NB4 (cell line): ENCODE data around the gene KLHL3.

Experiments
- DNase-seq: peaks from one replicate; pipeline ENCODE4 v3.0.0; 2010; ENCODE audit warnings: low read depth
- H3K4me3 ChIP-seq: one replicate; pipeline ENCODE4 v1.5.1; 2011; ENCODE audit warnings: mild to moderate bottlenecking, low read depth, low read length, moderate library complexity
- CTCF ChIP-seq: IDR thresholded peaks from one replicate; pipeline ENCODE4 v1.5.1; 2012; ENCODE audit warnings: low read depth, low read length
- MYC ChIP-seq: IDR thresholded peaks from 2 replicates; pipeline ENCODE4 v1.6.1; 2011; ENCODE audit warnings: low read depth, low read length
- POLR2A ChIP-seq: IDR thresholded peaks from 2 replicates; pipeline ENCODE4 v1.6.1; 2011; ENCODE audit warnings: mild to moderate bottlenecking; ENCODE audit not compliant: insufficient read length; ENCODE audit errors: extremely low read depth
- TF ChIP-seq, protein P1 (sequence below): IDR thresholded peaks from 2 replicates; pipeline ENCODE4 v1.6.1; 2011; ENCODE audit warnings: low read depth, low read length

Gene KLHL3

DNA sequence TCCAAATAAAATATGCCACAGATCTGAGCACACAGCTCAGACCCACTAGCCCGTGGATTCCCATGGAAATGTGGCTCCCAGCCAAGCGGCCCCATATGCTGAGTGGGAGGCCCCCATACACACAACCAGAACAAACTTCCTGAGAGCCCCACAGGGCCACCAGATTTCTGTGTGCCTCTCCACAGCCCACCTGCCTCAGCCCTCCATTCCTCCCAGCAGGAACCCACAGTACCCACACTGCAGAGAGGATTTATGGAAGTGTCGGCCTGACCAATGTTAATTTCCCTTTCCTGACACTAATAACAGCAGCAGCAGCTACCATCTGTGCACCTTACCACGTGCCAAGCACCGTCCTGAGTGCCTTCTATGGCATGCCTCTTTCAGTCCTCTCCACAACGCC is 137.5 kb downstream of the KLHL3 start:
- no peak overlapping the region for H3K4me3 ChIP-seq
- TF ChIP-seq, protein P1, sequence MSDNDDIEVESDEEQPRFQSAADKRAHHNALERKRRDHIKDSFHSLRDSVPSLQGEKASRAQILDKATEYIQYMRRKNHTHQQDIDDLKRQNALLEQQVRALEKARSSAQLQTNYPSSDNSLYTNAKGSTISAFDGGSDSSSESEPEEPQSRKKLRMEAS = no peak
- no peak for TF ChIP-seq POLR2A
- TF ChIP-seq CTCF = no peak
- TF ChIP-seq MYC = no peak
- DNase-seq = no peak

DNA sequence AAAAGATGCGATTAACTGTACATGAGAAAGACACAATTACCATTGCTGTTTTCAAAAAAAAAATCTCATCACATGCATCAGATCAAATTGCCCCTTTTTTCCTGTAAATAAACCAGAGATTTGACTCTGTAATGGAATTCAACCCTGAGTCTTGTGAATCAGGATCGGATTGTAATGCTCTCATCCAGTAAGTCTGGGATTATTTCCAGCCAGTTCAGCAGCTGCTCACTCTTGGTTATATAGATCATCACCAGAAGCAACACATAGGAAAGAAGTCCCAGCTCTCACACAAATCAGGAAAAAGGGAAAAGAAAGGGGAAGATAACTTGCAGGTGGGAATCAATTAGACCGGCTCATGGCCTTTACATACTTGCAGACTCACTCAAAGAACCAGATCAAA is 138.9 kb downstream of the KLHL3 start:
- TF ChIP-seq POLR2A = no peak
- no peak for TF ChIP-seq CTCF
- TF ChIP-seq, protein P1 = no peak
- TF ChIP-seq MYC = no peak
- DNase-seq = no peak
- no peak overlapping the region for H3K4me3 ChIP-seq

DNA sequence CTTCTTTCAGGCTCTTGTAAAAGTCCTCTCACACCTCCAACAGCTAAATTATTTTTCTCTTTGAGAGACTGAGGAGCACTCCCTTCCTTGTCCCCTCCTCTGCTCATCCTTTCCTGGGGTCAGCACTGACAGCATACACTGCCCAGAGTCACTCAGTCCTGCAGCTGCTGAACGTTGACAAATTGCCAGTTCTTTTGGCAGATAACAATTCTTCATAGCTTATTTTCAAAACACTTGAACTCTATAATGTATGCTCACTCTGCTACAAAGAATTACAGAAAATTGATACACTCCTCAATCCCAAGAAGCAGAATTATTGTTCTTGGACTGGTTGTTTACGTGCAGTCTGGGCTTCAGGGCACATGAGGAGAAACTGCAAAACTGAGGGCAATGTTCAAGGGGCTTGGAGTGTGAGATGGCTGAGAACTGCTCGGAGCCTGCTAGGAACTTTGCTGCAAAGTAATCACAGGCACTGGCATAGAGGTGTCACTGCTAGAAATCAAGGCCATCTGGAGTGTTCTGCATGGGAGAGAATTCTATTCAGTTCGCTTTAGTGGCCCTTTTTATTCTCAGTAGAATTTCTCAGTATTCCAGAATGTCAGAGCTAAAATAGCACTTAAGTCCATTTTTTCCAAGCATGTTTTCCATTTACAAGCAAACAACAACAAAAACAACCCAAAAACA is 140.4 kb downstream of the KLHL3 start:
- no peak for DNase-seq
- no peak overlapping the region for H3K4me3 ChIP-seq
- TF ChIP-seq MYC (no peak), CTCF (no peak), POLR2A (no peak)
- TF ChIP-seq, protein P1 = no peak

DNA sequence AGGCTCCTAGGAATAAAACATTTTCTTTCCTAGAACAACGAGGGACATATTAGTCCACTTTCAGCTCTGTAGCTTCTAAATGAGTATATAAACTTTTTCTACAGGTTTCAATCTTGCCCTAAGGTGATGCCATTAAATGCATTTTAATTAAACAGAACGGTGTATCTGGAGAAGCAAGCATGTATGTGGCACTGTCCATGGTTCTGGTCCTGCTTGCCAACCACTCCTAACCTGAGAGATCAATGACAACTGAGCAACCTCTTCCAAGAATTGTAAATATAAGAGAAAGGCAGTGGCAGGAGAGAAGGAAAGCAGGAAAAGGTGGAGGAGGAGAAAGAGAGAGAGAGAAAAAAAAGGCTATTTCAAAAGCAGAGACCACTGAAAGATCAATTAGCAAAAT is 141.2 kb downstream of the KLHL3 start:
- H3K4me3 ChIP-seq = no peak overlapping the region
- TF ChIP-seq MYC (no peak), POLR2A (no peak), CTCF (no peak)
- TF ChIP-seq, protein P1 = no peak
- DNase-seq = no peak

- no peak overlapping the region for H3K4me3 ChIP-seq
- DNase-seq = no peak
- no peak for TF ChIP-seq MYC
- TF ChIP-seq POLR2A = no peak
- TF ChIP-seq, protein P1 = no peak
- no peak for TF ChIP-seq CTCF
Observed at GRCh38 chr5:137592317-137592716, 143.6 kb downstream of the KLHL3 start.

DNA sequence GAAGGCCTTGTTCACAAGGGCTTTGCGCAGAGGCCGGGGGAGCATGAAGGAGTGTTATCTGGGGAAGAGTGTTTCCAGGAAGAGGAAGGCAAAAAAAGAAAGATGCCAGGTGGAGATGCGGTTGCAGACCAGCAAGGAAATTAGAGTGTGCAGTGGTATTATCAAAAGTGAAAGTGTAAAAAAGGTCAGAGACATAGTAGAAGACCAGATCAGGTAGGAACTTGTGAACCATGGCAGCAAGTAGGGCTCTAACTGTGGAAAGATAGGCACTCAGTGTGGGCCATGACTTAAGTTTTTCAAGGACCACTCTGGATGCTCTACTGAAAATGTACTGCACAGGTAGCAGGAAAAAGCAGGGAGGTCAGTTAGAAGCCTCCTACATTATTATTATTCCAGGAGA is 146.7 kb downstream of the KLHL3 start:
- DNase-seq = no peak
- TF ChIP-seq, protein P1 = no peak
- TF ChIP-seq POLR2A (no peak), MYC (no peak), CTCF (no peak)

More for the DNA sequence above, 146.7 kb downstream of the KLHL3 start:
- H3K4me3 ChIP-seq = no peak overlapping the region
